Neuron (in vitro differentiated cells): ENCODE data around the gene GID4.
"Not testable (repeated sequence)": the region's sequence is repeated elsewhere in the genome, so short reads cannot be mapped to it uniquely, and the experiment has no call there.

Experiments
- H2AFZ ChIP-seq: one replicate; pipeline ENCODE4 v1.6.1; 2013; ENCODE audit warnings: low read depth, mild to moderate bottlenecking, inconsistent platforms, low read length, moderate library complexity
- H3K27me3 ChIP-seq: one replicate; pipeline ENCODE4 v1.6.1; 2013; ENCODE audit warnings: low read length; ENCODE audit not compliant: insufficient read depth
- H3K36me3 ChIP-seq: one replicate; pipeline ENCODE4 v1.6.1; 2013; ENCODE audit warnings: low read length; ENCODE audit not compliant: insufficient read depth
- H3K4me1 ChIP-seq: one replicate; pipeline ENCODE4 v1.6.1; 2013; ENCODE audit warnings: low read length; ENCODE audit not compliant: insufficient read depth
- H3K4me3 ChIP-seq: 2 replicates; pipeline ENCODE4 v1.5.1; 2013; ENCODE audit warnings: mild to moderate bottlenecking, low read length, moderate library complexity
- H3K9me3 ChIP-seq: one replicate; pipeline ENCODE4 v1.6.1; 2013; ENCODE audit warnings: low read length

Gene GID4

GRCh38 chr17:18038861-18039534, at the start of gene GID4, which contains the start of gene ATPAF2:
TSS of gene GID4 (plus strand) at chr17:18039408. CDS start at chr17:18039465, 57 bp downstream.
TSS of gene ATPAF2 (minus strand) at chr17:18039168. CDS start at chr17:18039013, 155 bp downstream.
- peak within 1 kb of the TSS; percentile 93 for H2AFZ ChIP-seq
- no peaks in the 10 kb centered on the region for H3K36me3 ChIP-seq
- peak within 1 kb of the TSS; percentile 83 for H3K4me3 ChIP-seq
- no peaks in the 10 kb centered on the region for H3K9me3 ChIP-seq
- peaks cover 31% of the 10 kb centered on the region for H3K4me1 ChIP-seq
- H3K27me3 ChIP-seq = no peaks in the 10 kb centered on the region

DNA sequence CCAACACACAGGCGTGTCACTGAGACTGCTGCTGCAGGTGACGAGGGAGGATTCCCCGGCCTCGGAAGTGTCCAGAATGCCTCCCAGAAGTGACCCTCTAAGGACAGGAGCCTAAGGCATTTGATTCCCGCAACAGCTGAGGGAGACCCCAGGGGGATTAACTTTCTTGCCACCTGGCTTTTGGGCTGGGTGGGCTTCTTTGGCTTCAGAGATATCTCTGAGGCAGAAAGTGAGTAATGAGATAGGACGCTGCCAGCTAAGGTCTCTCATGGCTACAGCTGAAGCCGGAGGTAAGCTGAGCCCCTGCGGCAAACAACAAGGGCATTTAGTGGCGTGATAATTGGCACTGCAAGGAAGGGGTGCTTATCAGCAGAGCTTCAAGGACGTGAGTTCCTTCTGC, 49.6 kb upstream of the GID4 start:
- no peaks in the 10 kb centered on the region for H3K9me3 ChIP-seq
- no peaks in the 10 kb centered on the region for H3K36me3 ChIP-seq

DNA sequence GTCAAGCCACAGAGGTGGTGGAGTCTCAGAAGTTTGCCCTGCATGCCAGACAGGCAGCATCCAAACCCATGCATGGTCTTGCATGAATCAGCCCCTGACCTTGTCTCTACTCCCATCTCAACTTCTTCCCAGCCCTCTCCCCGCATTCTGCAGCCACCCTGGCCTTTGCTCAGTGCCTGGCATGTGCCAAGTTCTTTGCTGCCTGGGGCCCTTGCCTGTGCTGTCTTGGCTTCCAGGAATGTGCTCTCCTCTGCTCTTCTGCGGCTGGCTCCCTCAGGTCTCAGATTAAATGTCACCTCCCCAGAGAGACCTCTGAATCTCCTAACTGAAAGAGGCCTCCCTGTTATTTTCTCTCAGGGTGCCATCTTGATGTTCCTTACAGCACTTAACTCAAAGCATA, 48.9 kb upstream of the GID4 start:
- Histone ChIP-seq H3K4me3 (no peak overlapping the region), H2AFZ (no peak overlapping the region), H3K36me3 (no peaks in the 10 kb centered on the region), H3K4me1 (peaks cover 5% of the 10 kb centered on the region), H3K27me3 (no peaks in the 10 kb centered on the region), H3K9me3 (no peaks in the 10 kb centered on the region)

More for the DNA sequence above, 49.6 kb upstream of the GID4 start:
- H2AFZ ChIP-seq = no peak overlapping the region
- H3K4me1 ChIP-seq = peaks cover 3% of the 10 kb centered on the region
- H3K4me3 ChIP-seq = no peak overlapping the region
- no peaks in the 10 kb centered on the region for H3K27me3 ChIP-seq

- H2AFZ ChIP-seq = no peak overlapping the region
- H3K27me3 ChIP-seq = no peaks in the 10 kb centered on the region
- peaks cover 5% of the 10 kb centered on the region for H3K4me1 ChIP-seq
- H3K9me3 ChIP-seq = no peaks in the 10 kb centered on the region
- H3K36me3 ChIP-seq = no peaks in the 10 kb centered on the region
- H3K4me3 ChIP-seq = no peak overlapping the region
These were observed 45.8 kb upstream of the GID4 start for GRCh38 chr17:17993366-17993765.

- no peaks in the 10 kb centered on the region for H3K36me3 ChIP-seq
These were observed 45.4 kb upstream of the GID4 start for GRCh38 chr17:17993852-17994251.

DNA sequence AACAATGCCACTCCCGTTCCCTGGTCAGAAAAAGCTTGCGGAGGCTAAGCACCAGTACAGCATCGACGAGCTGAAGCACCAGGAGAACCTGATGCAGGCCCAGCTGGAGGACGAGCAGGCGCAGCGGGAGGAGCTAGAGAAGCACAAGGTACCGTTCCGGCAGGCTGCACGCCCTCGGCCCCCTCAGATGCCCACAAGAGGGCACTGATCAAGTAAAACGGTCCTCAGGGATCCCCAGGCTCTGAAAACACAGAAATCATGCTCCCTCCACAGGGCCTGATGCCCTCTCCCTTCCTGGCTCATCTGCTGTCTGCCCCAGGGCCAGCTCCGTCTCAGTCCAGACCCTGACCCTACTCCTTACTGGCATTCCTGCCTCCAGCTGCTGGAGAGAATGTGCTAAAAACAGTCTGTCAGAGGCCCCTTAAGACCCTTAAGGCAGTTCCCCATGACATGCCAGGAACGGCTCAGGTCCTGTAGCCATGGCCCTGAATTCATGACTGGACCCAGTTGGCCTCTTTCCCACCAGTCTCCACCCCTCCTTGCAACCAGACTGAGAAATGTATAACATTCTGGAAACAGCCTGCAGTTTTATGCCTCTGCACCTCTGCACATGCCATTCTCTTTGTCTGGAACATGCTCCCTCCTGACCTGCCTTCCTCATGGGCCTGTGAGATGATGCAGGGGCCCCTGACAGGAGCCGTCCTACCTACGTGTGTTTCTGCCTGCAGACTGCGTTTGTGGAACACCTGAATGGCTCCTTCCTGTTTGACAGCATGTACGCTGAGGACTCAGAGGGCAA, 44.7 kb upstream of the GID4 start:
- no peaks in the 10 kb centered on the region for H3K27me3 ChIP-seq
- H2AFZ ChIP-seq = no peak overlapping the region
- no peaks in the 10 kb centered on the region for H3K36me3 ChIP-seq
- H3K9me3 ChIP-seq = no peaks in the 10 kb centered on the region
- peaks cover 5% of the 10 kb centered on the region for H3K4me1 ChIP-seq
- H3K4me3 ChIP-seq = no peak overlapping the region

More at GRCh38 chr17:17993852-17994251, 45.4 kb upstream of the GID4 start:
- no peak overlapping the region for H2AFZ ChIP-seq
- peaks cover 5% of the 10 kb centered on the region for H3K4me1 ChIP-seq
- no peaks in the 10 kb centered on the region for H3K9me3 ChIP-seq
- no peaks in the 10 kb centered on the region for H3K27me3 ChIP-seq
- H3K4me3 ChIP-seq = no peak overlapping the region

GRCh38 chr17:17995887-17996286, 43.3 kb upstream of the GID4 start:
- not testable (repeated sequence) for H3K36me3 ChIP-seq, H3K9me3 ChIP-seq, H3K4me1 ChIP-seq, H2AFZ ChIP-seq, H3K4me3 ChIP-seq, H3K27me3 ChIP-seq

DNA sequence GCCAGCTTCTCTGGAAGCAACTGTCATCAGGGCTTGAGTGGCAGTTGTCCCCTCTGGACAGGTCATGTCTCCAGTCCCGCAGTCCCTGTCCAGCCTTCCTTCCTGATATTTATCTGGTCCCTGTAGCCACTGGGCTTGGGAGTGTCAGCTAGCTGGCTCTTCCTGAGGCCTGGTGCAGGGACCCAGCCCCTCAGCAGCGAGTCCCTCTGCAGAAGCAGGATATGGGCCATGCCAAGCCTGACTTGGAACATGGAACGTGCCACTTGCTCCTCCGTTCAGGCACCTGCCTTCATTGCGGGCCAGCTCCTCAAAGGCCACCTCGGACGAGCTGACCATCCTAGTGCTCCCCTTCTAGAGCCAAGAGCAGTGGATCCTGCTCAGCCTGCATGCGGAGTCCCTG, 40.3 kb upstream of the GID4 start:
- no peak overlapping the region for H2AFZ ChIP-seq

DNA sequence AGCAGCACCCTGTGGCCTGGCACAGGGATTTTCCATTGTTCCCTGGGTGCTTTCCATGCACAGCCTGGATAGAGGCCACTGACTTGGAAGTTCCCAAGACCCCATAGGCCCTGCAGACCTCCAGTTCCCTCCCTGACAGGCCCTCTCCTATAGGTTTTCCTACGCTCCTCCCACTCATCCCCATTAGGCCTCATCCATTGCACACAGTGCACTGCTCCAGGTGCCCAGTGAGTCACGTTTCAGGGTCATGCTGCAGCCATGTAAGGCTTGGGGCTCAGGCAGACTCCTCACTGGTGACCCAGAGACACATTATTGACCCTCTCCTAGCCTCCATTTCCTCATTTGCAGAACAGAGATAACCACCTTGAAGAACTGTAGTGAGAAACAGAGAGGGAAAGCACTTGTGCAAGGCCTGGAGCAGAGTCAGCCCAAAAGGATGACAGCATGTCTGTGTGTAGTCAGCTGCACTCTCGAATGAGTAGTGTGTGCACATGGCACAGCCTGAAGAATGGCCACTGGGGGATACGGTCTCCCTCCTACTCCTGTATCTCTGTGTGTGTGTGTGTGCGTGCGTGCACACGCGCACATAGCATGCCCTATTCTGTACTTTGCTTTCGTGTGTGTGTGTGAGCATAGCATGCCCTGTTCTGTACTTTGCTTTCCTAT, 39.7 kb upstream of the GID4 start:
- no peaks in the 10 kb centered on the region for H3K27me3 ChIP-seq
- no peak overlapping the region for H3K4me3 ChIP-seq
- no peak overlapping the region for H2AFZ ChIP-seq
- H3K4me1 ChIP-seq = peaks cover 7% of the 10 kb centered on the region
- no peaks in the 10 kb centered on the region for H3K36me3 ChIP-seq
- no peaks in the 10 kb centered on the region for H3K9me3 ChIP-seq

More for the DNA sequence above, 40.3 kb upstream of the GID4 start:
- Histone ChIP-seq H3K27me3 (no peaks in the 10 kb centered on the region), H3K4me1 (peaks cover 8% of the 10 kb centered on the region), H3K36me3 (no peaks in the 10 kb centered on the region), H3K9me3 (no peaks in the 10 kb centered on the region), H3K4me3 (no peak overlapping the region)

DNA sequence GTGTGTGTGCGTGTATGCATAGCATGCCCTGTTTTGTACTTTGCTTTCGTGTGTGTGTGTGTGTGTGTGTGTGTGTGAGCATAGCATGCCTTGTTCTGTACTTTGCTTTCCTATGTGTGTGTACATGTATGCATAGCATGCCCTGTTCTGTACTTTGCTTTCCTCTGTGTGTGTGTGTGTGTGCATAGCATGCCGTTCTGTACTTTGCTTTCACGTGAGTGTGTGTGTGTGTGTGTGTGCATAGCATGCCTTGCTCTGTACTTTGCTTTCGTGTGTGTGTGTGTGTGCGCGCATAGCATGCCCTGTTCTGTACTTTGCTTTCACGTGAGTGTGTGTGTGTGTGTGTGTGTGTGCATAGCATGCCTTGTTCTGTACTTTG, 39.2 kb upstream of the GID4 start:
- Histone ChIP-seq H3K9me3 (no peaks in the 10 kb centered on the region), H3K36me3 (no peaks in the 10 kb centered on the region), H3K4me3 (no peak overlapping the region), H3K4me1 (peaks cover 3% of the 10 kb centered on the region), H2AFZ (no peak overlapping the region), H3K27me3 (no peaks in the 10 kb centered on the region)

DNA sequence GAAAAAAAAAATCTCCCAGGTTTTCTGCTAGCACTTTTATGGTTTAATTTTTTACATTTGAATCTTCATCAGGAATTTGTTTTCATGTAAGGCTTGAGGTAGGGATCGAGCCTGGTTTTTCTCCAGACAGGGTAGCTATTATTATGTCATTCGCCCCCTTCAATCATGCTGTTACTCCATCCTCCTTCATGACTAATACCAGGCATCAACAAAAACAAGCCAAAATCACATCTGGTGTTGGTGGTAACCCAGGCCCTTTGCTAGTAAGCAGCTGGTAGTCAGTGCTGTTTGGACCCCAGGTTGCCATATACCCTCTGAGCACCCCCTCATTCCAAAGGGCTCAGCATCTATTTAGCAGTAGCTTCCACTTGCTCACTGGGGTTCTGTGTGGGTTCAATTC, 37.0 kb upstream of the GID4 start:
- H3K4me3 ChIP-seq = no peak overlapping the region
- peaks cover 3% of the 10 kb centered on the region for H3K4me1 ChIP-seq
- no peaks in the 10 kb centered on the region for H3K9me3 ChIP-seq
- H2AFZ ChIP-seq = no peak overlapping the region
- no peaks in the 10 kb centered on the region for H3K36me3 ChIP-seq
- H3K27me3 ChIP-seq = no peaks in the 10 kb centered on the region

DNA sequence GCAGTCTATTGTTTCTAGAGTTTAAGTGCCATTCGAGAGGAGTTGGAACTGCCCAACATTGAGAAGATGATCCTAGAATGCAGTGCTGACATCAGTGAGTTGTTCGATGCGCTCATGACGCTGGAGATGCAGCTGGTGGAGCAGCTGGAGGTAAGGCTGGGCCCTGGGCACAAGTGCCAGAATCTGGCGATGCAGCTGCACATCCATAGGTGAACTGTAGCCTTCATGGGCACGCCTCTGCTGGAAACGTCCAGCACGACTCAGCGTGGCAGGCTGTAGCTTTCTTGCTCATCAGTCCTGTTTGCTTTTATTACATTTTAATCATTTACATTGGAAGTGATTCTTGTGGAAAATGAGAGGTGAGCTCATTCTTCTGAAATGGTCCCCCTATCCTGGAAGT, 34.9 kb upstream of the GID4 start:
- no peaks in the 10 kb centered on the region for H3K36me3 ChIP-seq
- H3K4me3 ChIP-seq = no peak overlapping the region
- H3K27me3 ChIP-seq = no peaks in the 10 kb centered on the region
- H3K9me3 ChIP-seq = no peaks in the 10 kb centered on the region
- H2AFZ ChIP-seq = no peak overlapping the region
- peaks cover 3% of the 10 kb centered on the region for H3K4me1 ChIP-seq

GRCh38 chr17:18004884-18005305, 34.3 kb upstream of the GID4 start:
- no peaks in the 10 kb centered on the region for H3K36me3 ChIP-seq
- H3K9me3 ChIP-seq = no peaks in the 10 kb centered on the region
- H3K4me1 ChIP-seq = peaks cover 3% of the 10 kb centered on the region
- no peaks in the 10 kb centered on the region for H3K27me3 ChIP-seq
- no peak overlapping the region for H2AFZ ChIP-seq
- no peak overlapping the region for H3K4me3 ChIP-seq
